Retinal pigment epithelial cell (primary cell): ENCODE results near the gene HSDL1.

Experiments
- DNase-seq: peaks from one replicate; pipeline ENCODE4 v3.0.0-alpha.2; 2010; ENCODE audit warnings: low read depth
- H3K4me3 ChIP-seq: 2 replicates; pipeline ENCODE4 v1.5.1; 2011; ENCODE audit warnings: mild to moderate bottlenecking, low read length, control low read depth, moderate library complexity
- TF ChIP-seq, protein P1 (sequence below): conservative IDR thresholded peaks from 2 replicates; pipeline ENCODE4 v1.5.1; 2011; ENCODE audit warnings: low read depth, low read length, control low read depth, inconsistent platforms

HSDL1 gene

DNA sequence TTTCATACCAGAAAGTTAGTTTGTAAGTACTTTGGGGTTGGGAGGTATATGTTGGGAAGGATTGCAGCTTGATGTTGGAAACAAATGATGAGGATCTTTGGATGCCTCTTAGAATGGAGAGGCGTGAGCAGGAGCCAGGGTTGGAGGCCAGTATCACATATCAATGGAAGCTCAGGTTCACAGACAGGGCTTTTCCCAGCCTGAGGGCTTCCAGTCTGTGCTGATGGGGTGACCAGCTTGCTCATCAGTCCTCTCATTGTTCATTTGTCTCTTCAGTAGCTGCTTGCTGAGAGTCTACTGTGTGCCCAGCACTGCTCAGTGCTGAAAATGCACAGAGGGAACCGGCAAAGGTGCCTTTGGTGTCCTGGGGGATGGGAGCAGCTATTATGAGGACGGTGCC, 5.9 kb upstream of the HSDL1 start:
- DNase-seq: no peak
- TF ChIP-seq, protein P1, sequence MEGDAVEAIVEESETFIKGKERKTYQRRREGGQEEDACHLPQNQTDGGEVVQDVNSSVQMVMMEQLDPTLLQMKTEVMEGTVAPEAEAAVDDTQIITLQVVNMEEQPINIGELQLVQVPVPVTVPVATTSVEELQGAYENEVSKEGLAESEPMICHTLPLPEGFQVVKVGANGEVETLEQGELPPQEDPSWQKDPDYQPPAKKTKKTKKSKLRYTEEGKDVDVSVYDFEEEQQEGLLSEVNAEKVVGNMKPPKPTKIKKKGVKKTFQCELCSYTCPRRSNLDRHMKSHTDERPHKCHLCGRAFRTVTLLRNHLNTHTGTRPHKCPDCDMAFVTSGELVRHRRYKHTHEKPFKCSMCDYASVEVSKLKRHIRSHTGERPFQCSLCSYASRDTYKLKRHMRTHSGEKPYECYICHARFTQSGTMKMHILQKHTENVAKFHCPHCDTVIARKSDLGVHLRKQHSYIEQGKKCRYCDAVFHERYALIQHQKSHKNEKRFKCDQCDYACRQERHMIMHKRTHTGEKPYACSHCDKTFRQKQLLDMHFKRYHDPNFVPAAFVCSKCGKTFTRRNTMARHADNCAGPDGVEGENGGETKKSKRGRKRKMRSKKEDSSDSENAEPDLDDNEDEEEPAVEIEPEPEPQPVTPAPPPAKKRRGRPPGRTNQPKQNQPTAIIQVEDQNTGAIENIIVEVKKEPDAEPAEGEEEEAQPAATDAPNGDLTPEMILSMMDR: no peak
- H3K4me3 ChIP-seq: no peak overlapping the region

DNA sequence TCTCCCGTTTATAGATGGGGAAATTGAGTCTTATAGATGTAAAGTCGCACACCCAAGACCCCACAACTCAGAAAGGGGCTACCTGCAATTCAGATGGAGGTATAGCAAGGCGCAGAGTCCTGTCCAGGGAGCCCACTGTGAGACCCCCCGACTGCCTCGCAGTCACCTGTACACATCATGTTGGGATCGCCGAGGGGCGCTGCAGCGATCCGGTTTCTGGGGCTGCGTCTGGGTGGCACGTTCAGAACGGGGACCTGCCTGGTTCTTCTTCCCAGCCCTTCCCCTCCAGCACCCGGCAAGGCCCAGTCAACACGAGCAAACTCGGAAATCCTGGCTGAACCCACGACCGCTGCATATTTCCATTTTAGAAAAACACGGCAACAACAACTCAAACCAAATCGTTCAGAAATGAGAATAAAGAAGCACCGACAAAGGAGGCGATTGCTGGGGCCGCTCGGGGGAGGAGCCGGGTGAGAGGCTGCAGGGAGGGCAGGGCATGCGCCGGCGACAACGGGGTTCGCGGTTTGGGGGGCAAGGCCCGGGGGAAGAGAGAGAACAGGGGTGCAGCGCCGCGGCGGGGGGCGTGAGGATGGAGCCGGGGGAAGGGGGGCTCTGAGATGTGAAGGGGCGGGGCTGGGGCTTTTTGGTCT, 643 bp downstream of the HSDL1 start:
- TF ChIP-seq, protein P1: peak; percentile 25
- H3K4me3 ChIP-seq: peak overlapping the region; percentile 83

DNA sequence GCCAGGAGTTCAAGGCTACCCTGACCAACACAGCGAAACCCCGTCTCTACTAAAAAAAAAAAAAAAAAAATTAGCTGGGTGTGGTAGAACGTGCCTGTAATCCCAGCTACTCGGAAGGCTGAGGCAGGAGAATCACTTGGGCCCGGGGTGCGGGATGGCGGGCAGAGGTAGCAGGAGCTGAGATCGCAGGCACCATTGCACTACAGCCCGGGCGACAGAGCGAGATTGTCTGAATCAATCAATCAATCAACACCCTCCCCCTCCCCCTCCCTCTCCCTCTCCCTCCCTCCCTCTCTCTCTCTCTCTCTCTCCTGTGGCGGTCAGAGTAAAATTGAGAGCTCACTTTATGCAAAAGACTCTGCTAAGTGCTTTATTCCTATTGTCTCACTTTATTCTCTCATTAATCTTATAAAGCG, 1.2 kb downstream of the HSDL1 start:
- H3K4me3 ChIP-seq: peak overlapping the region; percentile 83
- TF ChIP-seq, protein P1: no peak
- DNase-seq: no peak

More for the DNA sequence above, 643 bp downstream of the HSDL1 start:
- DNase-seq: no peak

DNA sequence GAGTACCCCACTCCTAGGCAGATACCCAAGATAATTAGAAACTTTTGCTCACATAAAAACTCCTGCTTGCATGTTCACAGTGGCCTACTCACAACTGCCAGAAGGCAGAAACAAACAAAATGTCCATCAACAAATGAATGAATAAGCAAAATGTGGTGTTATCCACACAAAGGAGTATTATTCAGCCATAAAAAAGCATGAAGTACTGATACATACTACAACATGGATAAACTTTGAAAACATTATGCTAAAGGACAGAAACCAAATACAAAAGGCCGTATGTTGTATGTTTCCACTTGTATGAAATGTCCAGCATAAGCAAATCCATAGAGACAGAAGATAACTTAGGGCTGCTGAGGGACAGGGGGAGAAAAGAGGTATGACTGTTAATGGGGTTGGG, 1.9 kb downstream of the HSDL1 start:
- TF ChIP-seq, protein P1: no peak

DNA sequence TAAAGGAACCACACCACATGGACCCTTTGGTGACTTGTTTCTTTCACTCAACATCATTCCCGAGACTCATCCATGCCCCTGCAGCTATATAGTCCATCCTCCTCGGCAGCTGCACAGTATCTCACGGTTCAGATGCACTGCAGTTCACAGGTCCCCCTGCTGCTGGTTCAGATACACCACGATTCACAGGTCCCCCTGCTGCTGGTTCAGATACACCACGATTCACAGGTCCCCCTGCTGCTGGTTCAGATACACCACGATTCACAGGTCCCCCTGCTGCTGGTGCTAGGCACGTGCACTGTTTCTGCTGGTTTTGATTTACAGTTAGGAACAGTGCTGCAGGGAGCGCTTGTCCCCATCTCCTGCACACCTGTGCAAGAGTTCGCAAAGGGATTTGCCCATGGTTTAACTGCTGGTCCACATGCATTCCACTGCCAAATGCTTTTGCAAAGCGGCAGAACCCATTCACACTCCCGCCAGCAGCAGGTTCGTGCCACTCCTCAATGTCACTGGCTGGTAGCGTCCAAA, 3.8 kb downstream of the HSDL1 start:
- TF ChIP-seq, protein P1: peak; percentile 20
- H3K4me3 ChIP-seq: no peak overlapping the region
- no peak for DNase-seq

More for the DNA sequence above, 1.9 kb downstream of the HSDL1 start:
- H3K4me3 ChIP-seq: no peak overlapping the region
- no peak for DNase-seq

DNA sequence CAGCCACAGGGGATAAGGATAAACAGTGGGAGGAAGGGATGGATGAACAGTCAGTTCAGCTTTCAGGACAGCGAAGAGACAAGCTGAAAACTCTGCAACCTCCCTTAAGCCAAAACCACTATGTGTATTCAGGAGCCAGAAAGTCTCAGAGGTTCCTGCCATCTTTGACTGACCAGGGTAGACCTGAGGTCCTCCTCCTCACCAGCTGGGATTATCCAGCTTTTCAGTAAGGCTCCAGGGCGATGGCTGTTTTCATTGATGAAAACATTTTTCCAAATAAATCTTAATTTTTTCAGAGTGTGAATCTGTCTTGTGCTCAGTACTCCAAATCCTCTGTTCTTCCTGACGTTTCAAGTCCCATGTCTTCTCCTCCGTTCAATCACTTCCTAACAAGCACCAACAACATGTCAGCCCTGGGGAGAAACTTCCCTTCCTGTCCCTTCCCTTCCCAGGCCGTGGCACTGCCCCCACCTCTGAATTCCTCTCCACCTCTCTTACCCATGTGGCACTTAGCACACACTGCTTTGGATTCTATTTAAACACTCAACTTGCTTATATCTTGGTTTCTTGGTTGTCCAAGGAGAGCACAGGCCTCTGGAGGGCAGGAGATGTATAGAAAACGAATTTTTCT, 5.2 kb downstream of the HSDL1 start:
- H3K4me3 ChIP-seq: no peak overlapping the region
- no peak for DNase-seq
- TF ChIP-seq, protein P1: no peak
